Endodermal cell (in vitro differentiated cells): ENCODE data around the gene FGD3. TPM values are rescaled to one million over a fixed set of nuclear protein-coding genes. Genes with fewer than 3 reads are reported as not detected.

ENCODE experiments used
- DNase-seq: peaks from one replicate; pipeline ENCODE4 v3.0.0-alpha.2; 2017
- H3K27ac ChIP-seq: 2 replicates; pipeline ENCODE4 v1.5.1; 2013; ENCODE audit warnings: mild to moderate bottlenecking, low read depth, low read length, moderate library complexity
- H3K27me3 ChIP-seq: 2 replicates; pipeline ENCODE4 v1.6.1; 2013; ENCODE audit warnings: mild to moderate bottlenecking, low read length, moderate library complexity; ENCODE audit not compliant: insufficient read depth, control insufficient read depth, poor library complexity, severe bottlenecking
- H3K36me3 ChIP-seq: 2 replicates; pipeline ENCODE4 v1.7.0; 2013; ENCODE audit warnings: mild to moderate bottlenecking, low read length, moderate library complexity; ENCODE audit not compliant: control insufficient read depth, insufficient read depth
- H3K4me1 ChIP-seq: one replicate; pipeline ENCODE4 v1.7.0; 2013; ENCODE audit warnings: low read length; ENCODE audit not compliant: control insufficient read depth, insufficient read depth
- H3K4me3 ChIP-seq: 2 replicates; pipeline ENCODE4 v1.5.1; 2013; ENCODE audit warnings: mild to moderate bottlenecking, low read length, moderate library complexity
- H3K9ac ChIP-seq: 2 replicates; pipeline ENCODE4 v1.6.1; 2013; ENCODE audit warnings: mild to moderate bottlenecking, low read length, moderate library complexity; ENCODE audit not compliant: poor library complexity, severe bottlenecking; ENCODE audit errors: extremely low read depth
- H3K9me3 ChIP-seq: 2 replicates; pipeline ENCODE4 v1.6.1; 2013; ENCODE audit warnings: mild to moderate bottlenecking, low read length, moderate library complexity; ENCODE audit not compliant: control insufficient read depth
- H3K27ac Mint-ChIP-seq: 2 replicates; pipeline ENCODE4 v1.8.0; 2020; ENCODE audit warnings: mixed read lengths
- H3K27me3 Mint-ChIP-seq: 2 replicates; pipeline ENCODE4 v1.8.0; 2021; ENCODE audit warnings: mild to moderate bottlenecking, mixed read lengths; ENCODE audit not compliant: insufficient read depth
- H3K36me3 Mint-ChIP-seq: 2 replicates; pipeline ENCODE4 v1.8.0; 2020; ENCODE audit warnings: low read depth, mixed read lengths
- H3K4me1 Mint-ChIP-seq: 2 replicates; pipeline ENCODE4 v1.8.0; 2020; ENCODE audit warnings: mixed read lengths
- H3K4me3 Mint-ChIP-seq: 2 replicates; pipeline ENCODE4 v1.8.0; 2020; ENCODE audit warnings: mild to moderate bottlenecking, moderate library complexity, mixed read lengths
- H3K9me3 Mint-ChIP-seq: 2 replicates; pipeline ENCODE4 v1.8.0; 2020; ENCODE audit warnings: mild to moderate bottlenecking, mixed read lengths
- CTCF ChIP-seq: fragments of 200-600 bp; sonication (generic); conservative IDR thresholded peaks from 2 replicates; pipeline ENCODE4 v1.5.0; 2021; ENCODE audit warnings: antibody characterized with exemption, mild to moderate bottlenecking
- WGBS, 2 experiments: methylation state at CpG; one replicate each; pipeline versions ENCODE4 v1.1.5 to v1.1.7; 2013; ENCODE audit warnings: missing lambda C conversion rate in 2 of 2, mixed read lengths in 1 of 2; ENCODE audit not compliant: insufficient coverage in 1 of 2, insufficient read length in 1 of 2; 5-methylcytosine and 5-hydroxymethylcytosine counted together
- total RNA-seq, 2 donors: library from RNA; stranded (reverse); fragmentation: NEBNext Ultra II Directional in 1 of 2; extraction: Animal tissue kit (Norgen Biotek cat#: 25700) in 1 of 2; gene quantifications; 2 replicates in 1 of 2; 3 replicates in 1 of 2; pipeline ENCODE4 v1.2.1, GENCODE V29; 2021

FGD3 gene
- total RNA-seq, 2 donors from 2014 or later, result 1.4 to 1.9 TPM

- peak overlapping the region; percentile 88 for H3K27ac ChIP-seq
- no peaks in the 10 kb centered on the region for H3K9me3 ChIP-seq
These were observed 23.2 kb downstream of the FGD3 start for GRCh38 chr9:92970467-92970923.

GRCh38 chr9:92971121-92971520 lies 23.8 kb downstream of the FGD3 start:
- no peaks in the 10 kb centered on the region for H3K4me1 ChIP-seq
- H3K27ac Mint-ChIP-seq, result no peak overlapping the region

More at GRCh38 chr9:92970467-92970923, 23.2 kb downstream of the FGD3 start:
- H3K4me1 Mint-ChIP-seq, result peaks cover 8% of the 10 kb centered on the region
- 57 to 84% methylated on average over 3 to 5 of the region's 5 CpGs for WGBS, 2 experiments
- Histone ChIP-seq H3K27me3 (no peaks in the 10 kb centered on the region), H3K9ac (no peak overlapping the region), H3K4me3 (no peak overlapping the region), H3K4me1 (no peaks in the 10 kb centered on the region), H3K36me3 (no peaks in the 10 kb centered on the region)
- no peaks in the 10 kb centered on the region for H3K27me3 Mint-ChIP-seq
- TF ChIP-seq CTCF, result no peak
- peaks cover 5% of the 10 kb centered on the region for H3K9me3 Mint-ChIP-seq
- no peak overlapping the region for H3K27ac Mint-ChIP-seq
- no peak overlapping the region for H3K4me3 Mint-ChIP-seq
- H3K36me3 Mint-ChIP-seq, result no peaks in the 10 kb centered on the region
- DNase-seq, result peak; percentile 82

GRCh38 chr9:92971776-92972175 lies 24.5 kb downstream of the FGD3 start:
- DNase-seq, result no peak
- Mint-ChIP-seq H3K27ac (no peak overlapping the region), H3K36me3 (no peaks in the 10 kb centered on the region), H3K4me3 (no peak overlapping the region), H3K9me3 (peaks cover 5% of the 10 kb centered on the region), H3K27me3 (no peaks in the 10 kb centered on the region), H3K4me1 (peaks cover 8% of the 10 kb centered on the region)
- Histone ChIP-seq H3K9ac (no peak overlapping the region), H3K9me3 (no peaks in the 10 kb centered on the region), H3K27ac (no peak overlapping the region), H3K36me3 (no peaks in the 10 kb centered on the region), H3K27me3 (no peaks in the 10 kb centered on the region), H3K4me1 (no peaks in the 10 kb centered on the region), H3K4me3 (no peak overlapping the region)
- 100% methylated on average over 1 of the region's 1 CpG; no CpG with 5 or more reads in 1 of the 2 experiments for WGBS, 2 experiments
- TF ChIP-seq CTCF, result no peak

More at GRCh38 chr9:92971121-92971520, 23.8 kb downstream of the FGD3 start:
- no peak for DNase-seq
- Mint-ChIP-seq H3K4me1 (peaks cover 8% of the 10 kb centered on the region), H3K4me3 (no peak overlapping the region), H3K9me3 (peaks cover 5% of the 10 kb centered on the region), H3K36me3 (no peaks in the 10 kb centered on the region), H3K27me3 (no peaks in the 10 kb centered on the region)
- TF ChIP-seq CTCF, result no peak
- H3K9ac ChIP-seq, result no peak overlapping the region
- no peaks in the 10 kb centered on the region for H3K9me3 ChIP-seq
- no peaks in the 10 kb centered on the region for H3K27me3 ChIP-seq
- H3K36me3 ChIP-seq, result no peaks in the 10 kb centered on the region
- WGBS, 2 experiments, result 83 to 86% methylated on average over 2 to 4 of the region's 5 CpGs
- H3K4me3 ChIP-seq, result no peak overlapping the region
- H3K27ac ChIP-seq, result peak overlapping the region; percentile 88
